HepG2 (cell line): ENCODE results near the gene JMJD7.

Experiments used
- ETV6 ChIP-seq: sonication (generic); formaldehyde crosslinking; conservative IDR thresholded peaks from 2 replicates; pipeline ENCODE4 v1.4.0; 2020; ENCODE audit warnings: missing genetic modification reagents
- GABPA ChIP-seq, 2 experiments: IDR thresholded peaks; 2 replicates each; pipeline ENCODE4 v1.6.1; 2011 to 2016; ENCODE audit warnings: low read depth in 2 of 2, low read length in 1 of 2, missing biosample characterization in 1 of 2, missing genetic modification characterization in 1 of 2
- HNRNPUL1 ChIP-seq: fragments of 200-400 bp; formaldehyde crosslinking; IDR thresholded peaks from 2 replicates; pipeline ENCODE4 v1.6.1; 2017; ENCODE audit warnings: low read depth, mild to moderate bottlenecking, low read length, moderate library complexity
- MAX ChIP-seq: IDR thresholded peaks from 2 replicates; pipeline ENCODE4 v1.6.1; 2012; ENCODE audit warnings: inconsistent platforms
- NAIF1 ChIP-seq: sonication (generic); formaldehyde crosslinking; IDR thresholded peaks from 2 replicates; pipeline ENCODE4 v1.5.0; 2020; ENCODE audit warnings: mild to moderate bottlenecking, missing genetic modification reagents, borderline replicate concordance
- SCMH1 ChIP-seq: sonication (generic); formaldehyde crosslinking; IDR thresholded peaks from 2 replicates; pipeline ENCODE4 v1.9.0; 2021; ENCODE audit warnings: missing genetic modification reagents, mild to moderate bottlenecking, borderline replicate concordance
- SRSF9 ChIP-seq: fragments of 200-400 bp; formaldehyde crosslinking; IDR thresholded peaks from 2 replicates; pipeline ENCODE4 v1.6.1; 2018; ENCODE audit warnings: borderline replicate concordance, mild to moderate bottlenecking, low read depth, low read length; ENCODE audit not compliant: insufficient read depth, poor library complexity, severe bottlenecking
- ZNF282 ChIP-seq: fragments of 450-650 bp; IDR thresholded peaks from 2 replicates; pipeline ENCODE4 v1.6.1; 2018; ENCODE audit not compliant: partially characterized antibody
- ZNF317 ChIP-seq: sonication (generic); formaldehyde crosslinking; IDR thresholded peaks from 2 replicates; pipeline ENCODE4 v1.5.0; 2020; ENCODE audit warnings: mild to moderate bottlenecking, missing genetic modification reagents
- TF ChIP-seq, protein P1 (sequence below): sonication (generic); formaldehyde crosslinking; IDR thresholded peaks from 2 replicates; pipeline ENCODE4; 2020; ENCODE audit warnings: missing genetic modification reagents, mild to moderate bottlenecking, borderline replicate concordance

GRCh38 chr15:41866872-41867579, 39.1 kb downstream of the JMJD7 start:
- TF ChIP-seq ETV6 (CRISPR knock-in tag) (no peak), ZNF282 (no peak), MAX (no peak), SCMH1 (CRISPR knock-in tag) (no peak), ZNF317 (no peak), HNRNPUL1 (no peak), GABPA (IDR thresholded peaks at IDR 0.05; ENCODE audit: low read depth, low read length) (no peak), GABPA (CRISPR knock-in tag; IDR thresholded peaks at IDR 0.05; ENCODE audit: low read depth) (no peak), NAIF1 (no peak), SRSF9 (no peak)
- TF ChIP-seq, protein P1, sequence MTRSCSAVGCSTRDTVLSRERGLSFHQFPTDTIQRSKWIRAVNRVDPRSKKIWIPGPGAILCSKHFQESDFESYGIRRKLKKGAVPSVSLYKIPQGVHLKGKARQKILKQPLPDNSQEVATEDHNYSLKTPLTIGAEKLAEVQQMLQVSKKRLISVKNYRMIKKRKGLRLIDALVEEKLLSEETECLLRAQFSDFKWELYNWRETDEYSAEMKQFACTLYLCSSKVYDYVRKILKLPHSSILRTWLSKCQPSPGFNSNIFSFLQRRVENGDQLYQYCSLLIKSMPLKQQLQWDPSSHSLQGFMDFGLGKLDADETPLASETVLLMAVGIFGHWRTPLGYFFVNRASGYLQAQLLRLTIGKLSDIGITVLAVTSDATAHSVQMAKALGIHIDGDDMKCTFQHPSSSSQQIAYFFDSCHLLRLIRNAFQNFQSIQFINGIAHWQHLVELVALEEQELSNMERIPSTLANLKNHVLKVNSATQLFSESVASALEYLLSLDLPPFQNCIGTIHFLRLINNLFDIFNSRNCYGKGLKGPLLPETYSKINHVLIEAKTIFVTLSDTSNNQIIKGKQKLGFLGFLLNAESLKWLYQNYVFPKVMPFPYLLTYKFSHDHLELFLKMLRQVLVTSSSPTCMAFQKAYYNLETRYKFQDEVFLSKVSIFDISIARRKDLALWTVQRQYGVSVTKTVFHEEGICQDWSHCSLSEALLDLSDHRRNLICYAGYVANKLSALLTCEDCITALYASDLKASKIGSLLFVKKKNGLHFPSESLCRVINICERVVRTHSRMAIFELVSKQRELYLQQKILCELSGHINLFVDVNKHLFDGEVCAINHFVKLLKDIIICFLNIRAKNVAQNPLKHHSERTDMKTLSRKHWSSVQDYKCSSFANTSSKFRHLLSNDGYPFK (CRISPR knock-in tag): no peak
